ENCODE measurements around the gene PEX1. TPM values are rescaled to one million over a fixed set of nuclear protein-coding genes. Genes with fewer than 3 reads are reported as not detected.

The PEX1 gene
- total and polyA plus RNA-seq, 2 experiments from 2014 or later, result 22.5 to 25.4 TPM

GRCh38 chr7:92437956-92438491 is 90.3 kb downstream of the PEX1 start:
- Mint-ChIP-seq H3K27me3 (ENCODE audit: insufficient read depth, low read depth, poor library complexity) (peaks cover 5% of the 10 kb centered on the region), H3K36me3 (ENCODE audit: low read depth) (peaks cover 7% of the 10 kb centered on the region; the same call in 2 of the 3 replicates), H3K4me1 (peaks cover 40% of the 10 kb centered on the region), H3K27ac (no peak overlapping the region), H3K4me3 (no peak overlapping the region), H3K9me3 (peaks cover 13% of the 10 kb centered on the region; the same call in 2 of the 3 replicates)
- TF ChIP-seq NANOG (IDR thresholded peaks at IDR 0.05; ENCODE audit: borderline replicate concordance), result no peak
- no peak for TF ChIP-seq CREB1 (CRISPR knock-in tag; IDR thresholded peaks at IDR 0.05; ENCODE audit: low read depth)
- H3K4me3 ChIP-seq, result no peak overlapping the region
- H3K36me3 ChIP-seq (ENCODE audit: insufficient read depth), result no peaks in the 10 kb centered on the region
- H3K4me1 ChIP-seq (ENCODE audit: insufficient read depth), result peaks cover 32% of the 10 kb centered on the region
- DNase-seq (ENCODE audit: low spot score) (peak; percentile 45), ATAC-seq (peak; percentile 77)
- no peak overlapping the region for H2AFZ ChIP-seq
- H3K4me2 ChIP-seq, result no peak overlapping the region; the same call in 1 of the 2 replicates
- no peaks in the 10 kb centered on the region for H3K27me3 ChIP-seq (ENCODE audit: insufficient read depth)
- no peaks in the 10 kb centered on the region for H3K79me2 ChIP-seq (replicated peaks; ENCODE audit: insufficient read depth)
- H3F3A ChIP-seq (replicated peaks; ENCODE audit: low read depth), result no peaks in the 10 kb centered on the region
- H4K20me1 ChIP-seq (replicated peaks; ENCODE audit: insufficient read depth), result no peaks in the 10 kb centered on the region
- peaks cover 7% of the 10 kb centered on the region; the same call in 1 of the 2 replicates for H3K9me2 ChIP-seq (ENCODE audit: insufficient read depth)
- H3K27ac ChIP-seq (ENCODE audit: low read depth), result peak overlapping the region; percentile 85

Other genes starting within 250 kb of the PEX1 start
- 27.9 and 30.8 TPM in 2 replicates for gene GATAD1, start 81.0 kb downstream of the PEX1 start, total RNA-seq (2014; rRNA removed; shearing (Covaris generic))
- gene GATAD1, start 81.0 kb downstream of the PEX1 start, polyA plus RNA-seq (2016; fragmentation: Nextera tagmentation; extraction: Ambion mirVana), result 15.1 and 15.4 TPM in 2 replicates
- 0.07 TPM in 1 of 2 replicates, not detected in the other for gene ERVW-1, start 50.6 kb downstream of the PEX1 start, total RNA-seq (2014; rRNA removed; shearing (Covaris generic))
- gene ERVW-1, start 50.6 kb downstream of the PEX1 start, polyA plus RNA-seq (2016; fragmentation: Nextera tagmentation; extraction: Ambion mirVana), result not detected in 2 replicates
- 8.8 and 9.8 TPM in 2 replicates for gene RBM48, start 275 bp upstream of the PEX1 start, total RNA-seq (2014; rRNA removed; shearing (Covaris generic))
- gene RBM48, start 275 bp upstream of the PEX1 start, polyA plus RNA-seq (2016; fragmentation: Nextera tagmentation; extraction: Ambion mirVana), result 9.8 and 11.1 TPM in 2 replicates
- gene FAM133B, start 61.9 kb upstream of the PEX1 start, total RNA-seq (2014; rRNA removed; shearing (Covaris generic)), result 36.9 and 38.4 TPM in 2 replicates
- 180 and 183 TPM in 2 replicates for gene FAM133B, start 61.9 kb upstream of the PEX1 start, polyA plus RNA-seq (2016; fragmentation: Nextera tagmentation; extraction: Ambion mirVana)

Measured in GM23338 (cell line).